SK-MEL-5 (cell line): ENCODE results near the gene TARP.

Experiments used
- DNase-seq: peaks from one replicate; pipeline ENCODE4 v3.0.0-alpha.2; 2016; ENCODE audit warnings: low read depth, low spot score
- in situ Hi-C: cut with HindIII; loops from 2 replicates; pipeline ENCODE4 v1.10.0; 2016; ENCODE audit warnings: low sequenced_read_pairs, high pct_unique_total_duplicates, low pct_unique_long_range_greater_than_20kb

Gene TARP

GRCh38 chr7:38306914-38307313 lies 33.5 kb upstream of the TARP start:
- DNase-seq = no peak
- in situ Hi-C loops = no loop called here

GRCh38 chr7:38306171-38306570 lies 32.7 kb upstream of the TARP start:
- DNase-seq = no peak
- in situ Hi-C loops = no loop called here

- in situ Hi-C loops = no loop called here
- DNase-seq = no peak
Measured at GRCh38 chr7:38303866-38304265, 30.4 kb upstream of the TARP start.

- no peak for DNase-seq
- in situ Hi-C loops = no loop called here
Measured at GRCh38 chr7:38300175-38300574, 26.7 kb upstream of the TARP start.

GRCh38 chr7:38299275-38299931 lies 26.0 kb upstream of the TARP start:
- DNase-seq = no peak
- in situ Hi-C loops = no loop called here

GRCh38 chr7:38296059-38296857 lies 22.8 kb upstream of the TARP start:
- DNase-seq = no peak
- in situ Hi-C loops = no loop called here

GRCh38 chr7:38294926-38295325 lies 21.5 kb upstream of the TARP start:
- in situ Hi-C loops = no loop called here
- DNase-seq = no peak

- DNase-seq = no peak
- in situ Hi-C loops = no loop called here
Measured at GRCh38 chr7:38292442-38292841, 19.0 kb upstream of the TARP start.

GRCh38 chr7:38291650-38292049 lies 18.2 kb upstream of the TARP start:
- no peak for DNase-seq
- in situ Hi-C loops = no loop called here

GRCh38 chr7:38291117-38291647 lies 17.7 kb upstream of the TARP start:
- in situ Hi-C loops = no loop called here
- DNase-seq = no peak

- in situ Hi-C loops = no loop called here
- no peak for DNase-seq
Measured at GRCh38 chr7:38284553-38284952, 11.1 kb upstream of the TARP start.

- in situ Hi-C loops = no loop called here
Measured at GRCh38 chr7:38283809-38284208, 10.4 kb upstream of the TARP start.

GRCh38 chr7:38283107-38283506 lies 9.7 kb upstream of the TARP start:
- in situ Hi-C loops = no loop called here
- DNase-seq = no peak

More at GRCh38 chr7:38283809-38284208, 10.4 kb upstream of the TARP start:
- no peak for DNase-seq

GRCh38 chr7:38282081-38282480 lies 8.6 kb upstream of the TARP start:
- in situ Hi-C loops = no loop called here
- DNase-seq = no peak

GRCh38 chr7:38281266-38281665 lies 7.8 kb upstream of the TARP start:
- in situ Hi-C loops = no loop called here
- DNase-seq = no peak

GRCh38 chr7:38280707-38281106 lies 7.3 kb upstream of the TARP start:
- DNase-seq = no peak
- in situ Hi-C loops = no loop called here

GRCh38 chr7:38280000-38280399 lies 6.6 kb upstream of the TARP start:
- in situ Hi-C loops = no loop called here
- DNase-seq = no peak

GRCh38 chr7:38276096-38276877 lies 2.9 kb upstream of the TARP start:
- in situ Hi-C loops = no loop called here
- DNase-seq = no peak
